NB4 (cell line): ENCODE data around the gene SH3PXD2A.
"Not testable (repeated sequence)": the region's sequence is repeated elsewhere in the genome, so short reads cannot be mapped to it uniquely, and the experiment has no call there.

Source experiments
- DNase-seq: peaks from one replicate; pipeline ENCODE4 v3.0.0; 2010; ENCODE audit warnings: low read depth
- H3K4me3 ChIP-seq: one replicate; pipeline ENCODE4 v1.5.1; 2011; ENCODE audit warnings: mild to moderate bottlenecking, low read depth, low read length, moderate library complexity
- CTCF ChIP-seq: IDR thresholded peaks from one replicate; pipeline ENCODE4 v1.5.1; 2012; ENCODE audit warnings: low read depth, low read length
- MAX ChIP-seq: IDR thresholded peaks from 2 replicates; pipeline ENCODE4 v1.6.1; 2011; ENCODE audit warnings: low read depth, low read length
- MYC ChIP-seq: IDR thresholded peaks from 2 replicates; pipeline ENCODE4 v1.6.1; 2011; ENCODE audit warnings: low read depth, low read length
- POLR2A ChIP-seq: IDR thresholded peaks from 2 replicates; pipeline ENCODE4 v1.6.1; 2011; ENCODE audit warnings: mild to moderate bottlenecking; ENCODE audit not compliant: insufficient read length; ENCODE audit errors: extremely low read depth

The SH3PXD2A gene

GRCh38 chr10:103638948-103639347, 216.4 kb downstream of the SH3PXD2A start:
- H3K4me3 ChIP-seq: no peak overlapping the region
- no peak for TF ChIP-seq CTCF
- no peak for TF ChIP-seq MYC
- TF ChIP-seq POLR2A: no peak
- TF ChIP-seq MAX: no peak
- no peak for DNase-seq

- TF ChIP-seq MYC (no peak), POLR2A (no peak), CTCF (no peak), MAX (no peak)
- no peak overlapping the region for H3K4me3 ChIP-seq
- no peak for DNase-seq
Observed at GRCh38 chr10:103637927-103638557, 217.3 kb downstream of the SH3PXD2A start.

GRCh38 chr10:103637011-103637410, 218.4 kb downstream of the SH3PXD2A start:
- TF ChIP-seq CTCF (no peak), POLR2A (no peak), MAX (no peak), MYC (no peak)
- no peak for DNase-seq
- no peak overlapping the region for H3K4me3 ChIP-seq

GRCh38 chr10:103636492-103636891, 218.9 kb downstream of the SH3PXD2A start:
- DNase-seq: no peak
- no peak for TF ChIP-seq MYC
- no peak for TF ChIP-seq CTCF
- no peak for TF ChIP-seq MAX
- no peak for TF ChIP-seq POLR2A
- no peak overlapping the region for H3K4me3 ChIP-seq

- no peak overlapping the region for H3K4me3 ChIP-seq
- no peak for DNase-seq
- TF ChIP-seq MYC: no peak
- no peak for TF ChIP-seq POLR2A
- TF ChIP-seq CTCF: no peak
- no peak for TF ChIP-seq MAX
Observed at GRCh38 chr10:103635580-103635979, 219.8 kb downstream of the SH3PXD2A start.

- no peak for TF ChIP-seq POLR2A
- TF ChIP-seq CTCF: no peak
- TF ChIP-seq MAX: no peak
- TF ChIP-seq MYC: no peak
- no peak for DNase-seq
- no peak overlapping the region for H3K4me3 ChIP-seq
Observed at GRCh38 chr10:103633846-103634245, 221.5 kb downstream of the SH3PXD2A start.

- DNase-seq, H3K4me3 ChIP-seq: not testable (repeated sequence)
Observed at GRCh38 chr10:103632871-103633270, 222.5 kb downstream of the SH3PXD2A start.
